ENCODE results near the gene KRTAP10-10. TPM values are rescaled to one million over a fixed set of nuclear protein-coding genes. Genes with fewer than 3 reads are reported as not detected.

KRTAP10-10 gene
- total and polyA plus RNA-seq, 2 experiments from 2014 or later, result not detected

GRCh38 chr21:44650265-44650972 lies 13.3 kb downstream of the KRTAP10-10 start:
- no peak overlapping the region for H3K4me3 ChIP-seq
- H3K79me2 ChIP-seq, result no peaks in the 10 kb centered on the region
- no peaks in the 10 kb centered on the region for H4K20me1 ChIP-seq (ENCODE audit: insufficient read depth, poor library complexity, severe bottlenecking)
- no peaks in the 10 kb centered on the region for H3K4me1 ChIP-seq (ENCODE audit: insufficient read depth)
- DNase-seq (ENCODE audit: low spot score), result no peak
- H3K9me3 ChIP-seq (ENCODE audit: low read depth), result no peaks in the 10 kb centered on the region
- no peak overlapping the region for H3K4me2 ChIP-seq
- no peak overlapping the region for H2AFZ ChIP-seq
- H3K27me3 ChIP-seq, result no peaks in the 10 kb centered on the region
- no peak overlapping the region for H3K27ac ChIP-seq
- WGBS (ENCODE audit: low lambda C conversion rate, missing lambda C conversion rate), result 92% methylated on average over 20 of the region's 20 CpGs
- H3K36me3 ChIP-seq (replicated peaks; ENCODE audit: insufficient read depth, low read depth), result no peaks in the 10 kb centered on the region
- no peaks in the 10 kb centered on the region for H3K9me2 ChIP-seq (replicated peaks; ENCODE audit: insufficient read depth)
- TF ChIP-seq, protein P1, sequence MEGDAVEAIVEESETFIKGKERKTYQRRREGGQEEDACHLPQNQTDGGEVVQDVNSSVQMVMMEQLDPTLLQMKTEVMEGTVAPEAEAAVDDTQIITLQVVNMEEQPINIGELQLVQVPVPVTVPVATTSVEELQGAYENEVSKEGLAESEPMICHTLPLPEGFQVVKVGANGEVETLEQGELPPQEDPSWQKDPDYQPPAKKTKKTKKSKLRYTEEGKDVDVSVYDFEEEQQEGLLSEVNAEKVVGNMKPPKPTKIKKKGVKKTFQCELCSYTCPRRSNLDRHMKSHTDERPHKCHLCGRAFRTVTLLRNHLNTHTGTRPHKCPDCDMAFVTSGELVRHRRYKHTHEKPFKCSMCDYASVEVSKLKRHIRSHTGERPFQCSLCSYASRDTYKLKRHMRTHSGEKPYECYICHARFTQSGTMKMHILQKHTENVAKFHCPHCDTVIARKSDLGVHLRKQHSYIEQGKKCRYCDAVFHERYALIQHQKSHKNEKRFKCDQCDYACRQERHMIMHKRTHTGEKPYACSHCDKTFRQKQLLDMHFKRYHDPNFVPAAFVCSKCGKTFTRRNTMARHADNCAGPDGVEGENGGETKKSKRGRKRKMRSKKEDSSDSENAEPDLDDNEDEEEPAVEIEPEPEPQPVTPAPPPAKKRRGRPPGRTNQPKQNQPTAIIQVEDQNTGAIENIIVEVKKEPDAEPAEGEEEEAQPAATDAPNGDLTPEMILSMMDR (IDR thresholded peaks at IDR 0.05; ENCODE audit: poor library complexity), result no peak
- TF ChIP-seq EZH2 (IDR thresholded peaks at IDR 0.05; ENCODE audit: borderline replicate concordance), result no peak
- no peak for TF ChIP-seq EZH2phosphoT487 (IDR thresholded peaks at IDR 0.05; ENCODE audit: low read depth, severe bottlenecking, unreplicated experiment)

- no peak for DNase-seq (ENCODE audit: low spot score)
- Histone ChIP-seq H3K4me1 (ENCODE audit: insufficient read depth) (no peaks in the 10 kb centered on the region), H3K36me3 (replicated peaks; ENCODE audit: insufficient read depth, low read depth) (no peaks in the 10 kb centered on the region), H3K9me3 (ENCODE audit: low read depth) (no peaks in the 10 kb centered on the region), H3K4me2 (no peak overlapping the region), H3K9me2 (replicated peaks; ENCODE audit: insufficient read depth) (no peaks in the 10 kb centered on the region), H3K27ac (no peak overlapping the region), H3K79me2 (no peaks in the 10 kb centered on the region), H4K20me1 (ENCODE audit: insufficient read depth, poor library complexity, severe bottlenecking) (no peaks in the 10 kb centered on the region), H3K27me3 (no peaks in the 10 kb centered on the region), H2AFZ (no peak overlapping the region), H3K4me3 (no peak overlapping the region)
- TF ChIP-seq EZH2phosphoT487 (IDR thresholded peaks at IDR 0.05; ENCODE audit: low read depth, severe bottlenecking, unreplicated experiment) (no peak), EZH2 (IDR thresholded peaks at IDR 0.05; ENCODE audit: borderline replicate concordance) (no peak)
- TF ChIP-seq, protein P1 (IDR thresholded peaks at IDR 0.05; ENCODE audit: poor library complexity), result no peak
- WGBS (ENCODE audit: low lambda C conversion rate, missing lambda C conversion rate), result 94% methylated on average over 12 of the region's 12 CpGs
Measured at GRCh38 chr21:44650973-44651675, 14.0 kb downstream of the KRTAP10-10 start.

GRCh38 chr21:44653123-44653522 lies 16.0 kb downstream of the KRTAP10-10 start:
- no peak overlapping the region for H3K27ac ChIP-seq
- H4K20me1 ChIP-seq (ENCODE audit: insufficient read depth, poor library complexity, severe bottlenecking), result no peaks in the 10 kb centered on the region
- DNase-seq (ENCODE audit: low spot score), result no peak
- 71% methylated on average over 14 of the region's 14 CpGs for WGBS (ENCODE audit: low lambda C conversion rate, missing lambda C conversion rate)
- no peak overlapping the region for H3K4me2 ChIP-seq
- H3K9me2 ChIP-seq (replicated peaks; ENCODE audit: insufficient read depth), result no peaks in the 10 kb centered on the region
- H3K27me3 ChIP-seq, result no peaks in the 10 kb centered on the region
- H3K36me3 ChIP-seq (replicated peaks; ENCODE audit: insufficient read depth, low read depth), result no peaks in the 10 kb centered on the region
- H3K4me1 ChIP-seq (ENCODE audit: insufficient read depth), result no peaks in the 10 kb centered on the region
- no peak for TF ChIP-seq EZH2 (IDR thresholded peaks at IDR 0.05; ENCODE audit: borderline replicate concordance)
- TF ChIP-seq, protein P1 (IDR thresholded peaks at IDR 0.05; ENCODE audit: poor library complexity), result no peak
- no peak for TF ChIP-seq EZH2phosphoT487 (IDR thresholded peaks at IDR 0.05; ENCODE audit: low read depth, severe bottlenecking, unreplicated experiment)
- H2AFZ ChIP-seq, result no peak overlapping the region
- no peaks in the 10 kb centered on the region for H3K9me3 ChIP-seq (ENCODE audit: low read depth)
- H3K79me2 ChIP-seq, result no peaks in the 10 kb centered on the region
- no peak overlapping the region for H3K4me3 ChIP-seq

All from hepatocyte (in vitro differentiated cells).